PC-3 (cell line): ENCODE results near the gene SLC41A3. TPM values are rescaled to one million over a fixed set of nuclear protein-coding genes. Genes with fewer than 3 reads are reported as not detected.

Experiments
- ATAC-seq: fragments of 200-7000 bp; cut with Tn5 transposase; 2 replicates; pipeline ENCODE4 v1.9.1; 2020; ENCODE audit warnings: mild to moderate bottlenecking, moderate library complexity
- BruUV-seq: library from RNA; stranded (reverse); fragments of 400-500 nt; replicated peaks from 2 replicates; lab custom pipeline; 2021; lab: Mats Ljungman, UMichigan
- CTCF ChIA-PET: fragments of 300-600 bp; sonication (Branson Sonifier 250); formaldehyde crosslinking; loops from one replicate; lab custom pipeline; 2022; ENCODE audit warnings: antibody characterized with exemption; lab: Charles Lee
- POLR2A ChIA-PET: fragments of 300-600 bp; sonication (Branson Sonifier 250); formaldehyde crosslinking; loops from one replicate; lab custom pipeline; 2022; ENCODE audit warnings: antibody characterized with exemption; ENCODE audit not compliant: unreplicated experiment; lab: Charles Lee
- DNase-seq: peaks from one replicate; pipeline ENCODE4 v3.0.0-alpha.2; 2015
- H2AFZ ChIP-seq: fragments of 300-600 bp; sonication (generic); 2 replicates; pipeline ENCODE4 v1.6.0; 2016; ENCODE audit warnings: antibody characterized with exemption, low read length
- H3F3A ChIP-seq: fragments of 300-600 bp; sonication (generic); one replicate; pipeline ENCODE4 v1.6.0; 2017; ENCODE audit warnings: antibody characterized with exemption, low read length, control low read depth, mild to moderate bottlenecking; ENCODE audit not compliant: unreplicated experiment
- H3K27ac ChIP-seq: fragments of 300-600 bp; sonication (generic); 2 replicates; pipeline ENCODE4 v1.5.1; 2016; ENCODE audit warnings: mild to moderate bottlenecking, low read length
- H3K27me3 ChIP-seq: fragments of 300-600 bp; sonication (generic); 2 replicates; pipeline ENCODE4 v1.6.1; 2016; ENCODE audit warnings: low read length, mixed read lengths
- H3K36me3 ChIP-seq: fragments of 300-600 bp; sonication (generic); 2 replicates; pipeline ENCODE4 v1.6.1; 2016; ENCODE audit warnings: low read depth, mixed run types, low read length, mixed read lengths
- H3K4me1 ChIP-seq: fragments of 300-600 bp; sonication (generic); 2 replicates; pipeline ENCODE4 v1.5.1; 2016; ENCODE audit warnings: low read length; ENCODE audit not compliant: insufficient read depth
- H3K4me2 ChIP-seq: fragments of 300-600 bp; sonication (generic); 2 replicates; pipeline ENCODE4 v1.6.0; 2016; ENCODE audit warnings: low read length
- H3K4me3 ChIP-seq: fragments of 300-600 bp; sonication (generic); 2 replicates; pipeline ENCODE4 v1.5.1; 2016; ENCODE audit warnings: mild to moderate bottlenecking, low read length, mixed read lengths
- H3K79me2 ChIP-seq: fragments of 300-600 bp; sonication (generic); 2 replicates; pipeline ENCODE4 v1.6.1; 2017; ENCODE audit warnings: low read length, mixed read lengths
- H3K9ac ChIP-seq: fragments of 300-600 bp; sonication (generic); 2 replicates; pipeline ENCODE4 v1.6.0; 2016; ENCODE audit warnings: mild to moderate bottlenecking, low read length
- H3K9me2 ChIP-seq: fragments of 300-600 bp; sonication (generic); replicated peaks from 2 replicates; pipeline ENCODE4 v1.6.1; 2016; ENCODE audit warnings: mixed run types, low read length, mixed read lengths
- H3K9me3 ChIP-seq: fragments of 300-600 bp; sonication (generic); 2 replicates; pipeline ENCODE4 v1.6.1; 2016; ENCODE audit warnings: low read length, mixed read lengths
- H4K20me1 ChIP-seq: fragments of 300-600 bp; sonication (generic); 2 replicates; pipeline ENCODE4 v1.6.1; 2016; ENCODE audit warnings: low read length, mixed read lengths
- EZH2 ChIP-seq: fragments of 300-600 bp; sonication (generic); IDR thresholded peaks from one replicate; pipeline ENCODE4 v1.6.1; 2017; ENCODE audit warnings: antibody characterized with exemption, mild to moderate bottlenecking, low read length; ENCODE audit not compliant: unreplicated experiment
- EZH2phosphoT487 ChIP-seq: fragments of 300-600 bp; sonication (generic); IDR thresholded peaks from 2 replicates; pipeline ENCODE4 v1.6.1; 2018; ENCODE audit warnings: mild to moderate bottlenecking, antibody characterized with exemption, low read length, borderline replicate concordance
- intact Hi-C: fragments of 100-400 bp; cut with micrococcal nuclease; formaldehyde crosslinking; loops from 2 replicates; pipeline ENCODE4 v1.9.0; 2023
- total RNA-seq: library from RNA; depleted of rRNA; stranded (reverse); fragments of >200 nt; gene quantifications from 2 replicates; pipeline ENCODE4 v1.2.3, GENCODE V29; 2014
- TF ChIP-seq, protein P1 (sequence below): fragments of 300-600 bp; sonication (generic); conservative IDR thresholded peaks from 2 replicates; pipeline ENCODE4 v1.5.1; 2017; ENCODE audit warnings: antibody characterized with exemption, low read depth, mild to moderate bottlenecking, low read length

The SLC41A3 gene
- total RNA-seq, 1 experiment from 2014 or later, result 29.8 TPM

DNA sequence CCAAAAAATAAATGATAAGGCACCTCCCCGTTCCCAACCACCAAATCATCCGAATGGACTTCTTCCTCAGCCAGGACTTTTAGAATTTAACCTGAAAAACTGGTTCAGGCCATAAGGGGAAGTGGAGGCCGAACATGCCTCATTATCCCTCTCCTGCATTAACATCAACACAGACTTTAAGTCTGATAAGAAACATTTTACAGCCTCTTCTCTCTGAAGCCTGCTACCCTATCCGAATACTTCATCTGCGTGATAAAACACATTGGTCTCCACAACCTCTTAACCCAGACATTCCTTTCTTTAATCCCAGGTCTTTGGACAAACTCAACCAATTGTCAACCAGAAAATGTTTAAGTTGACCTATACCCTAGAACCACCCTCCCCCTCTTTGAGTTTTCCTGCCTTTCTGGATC is 850 bp upstream of the SLC41A3 start:
- H2AFZ ChIP-seq, result peak overlapping the region; percentile 74
- no TSS peak for BruUV-seq
- 0 out of 2 replicates have a peak overlapping the region, but pooled peaks have one; percentile 61 for H3K9ac ChIP-seq
- H3K4me3 ChIP-seq, result peak overlapping the region; percentile 73
- no peaks in the 10 kb centered on the region for H3K79me2 ChIP-seq
- no peaks in the 10 kb centered on the region for H3K27me3 ChIP-seq
- ATAC-seq, result no peak
- H3K9me2 ChIP-seq, result no peaks in the 10 kb centered on the region
- H3K27ac ChIP-seq, result no peak overlapping the region
- intact Hi-C loops, result loop anchor here (5.0 kb wide), 1 partner anchor 157 kb away; no protein-coding TSS in a partner anchor
- peak overlapping the region; percentile 96 for H3K4me2 ChIP-seq
- H3K36me3 ChIP-seq, result no peaks in the 10 kb centered on the region; the same call in 1 of the 2 replicates
- peaks cover 11% of the 10 kb centered on the region for H3K4me1 ChIP-seq
- no peak for DNase-seq
- H3F3A ChIP-seq, result no peaks in the 10 kb centered on the region
- no peaks in the 10 kb centered on the region for H4K20me1 ChIP-seq
- TF ChIP-seq EZH2phosphoT487, result no peak
- no peak for TF ChIP-seq EZH2
- TF ChIP-seq, protein P1, sequence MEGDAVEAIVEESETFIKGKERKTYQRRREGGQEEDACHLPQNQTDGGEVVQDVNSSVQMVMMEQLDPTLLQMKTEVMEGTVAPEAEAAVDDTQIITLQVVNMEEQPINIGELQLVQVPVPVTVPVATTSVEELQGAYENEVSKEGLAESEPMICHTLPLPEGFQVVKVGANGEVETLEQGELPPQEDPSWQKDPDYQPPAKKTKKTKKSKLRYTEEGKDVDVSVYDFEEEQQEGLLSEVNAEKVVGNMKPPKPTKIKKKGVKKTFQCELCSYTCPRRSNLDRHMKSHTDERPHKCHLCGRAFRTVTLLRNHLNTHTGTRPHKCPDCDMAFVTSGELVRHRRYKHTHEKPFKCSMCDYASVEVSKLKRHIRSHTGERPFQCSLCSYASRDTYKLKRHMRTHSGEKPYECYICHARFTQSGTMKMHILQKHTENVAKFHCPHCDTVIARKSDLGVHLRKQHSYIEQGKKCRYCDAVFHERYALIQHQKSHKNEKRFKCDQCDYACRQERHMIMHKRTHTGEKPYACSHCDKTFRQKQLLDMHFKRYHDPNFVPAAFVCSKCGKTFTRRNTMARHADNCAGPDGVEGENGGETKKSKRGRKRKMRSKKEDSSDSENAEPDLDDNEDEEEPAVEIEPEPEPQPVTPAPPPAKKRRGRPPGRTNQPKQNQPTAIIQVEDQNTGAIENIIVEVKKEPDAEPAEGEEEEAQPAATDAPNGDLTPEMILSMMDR, result no peak
- H3K9me3 ChIP-seq, result 0 out of 2 replicates have a peak, but pooled peaks cover 4% of the 10 kb centered on the region
- POLR2A ChIA-PET, result no interaction called here
- CTCF ChIA-PET, result no interaction called here

DNA sequence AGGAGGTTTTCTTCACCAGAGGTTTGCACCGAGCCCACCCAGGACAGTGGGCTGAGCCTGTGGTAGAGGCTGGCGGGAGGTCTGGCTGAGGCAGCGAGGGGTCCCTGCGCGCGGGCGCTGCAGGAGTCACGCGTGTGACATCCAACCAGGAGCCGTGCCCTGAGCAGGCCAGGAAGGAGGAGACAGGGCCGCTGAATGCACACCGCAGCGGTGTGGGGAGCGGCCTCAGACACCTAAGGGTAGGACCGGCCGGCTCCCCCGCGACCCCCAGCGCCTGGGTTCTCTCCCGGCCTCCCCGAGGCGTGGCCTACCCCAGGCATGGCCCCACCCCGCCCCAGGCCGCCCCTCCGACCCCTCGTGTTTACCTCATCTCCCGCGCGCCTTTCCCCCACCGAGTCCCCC is 412 bp downstream of the SLC41A3 start:
- ChIA-PET POLR2A (no interaction called here), CTCF (no interaction called here)
- Histone ChIP-seq H3K4me3 (peak overlapping the region; percentile 73), H3K79me2 (no peaks in the 10 kb centered on the region), H3K4me1 (peaks cover 11% of the 10 kb centered on the region), H3K9me2 (no peaks in the 10 kb centered on the region), H3K27ac (no peak overlapping the region), H2AFZ (peak overlapping the region; percentile 74), H3K36me3 (no peaks in the 10 kb centered on the region; the same call in 1 of the 2 replicates), H3K9ac (peak overlapping the region; percentile 61), H3K9me3 (0 out of 2 replicates have a peak, but pooled peaks cover 4% of the 10 kb centered on the region), H3K27me3 (no peaks in the 10 kb centered on the region), H3F3A (no peaks in the 10 kb centered on the region), H3K4me2 (peak overlapping the region; percentile 96), H4K20me1 (no peaks in the 10 kb centered on the region)
- DNase-seq, result peak; percentile 34
- intact Hi-C loops, result loop anchor here (5.0 kb wide), 1 partner anchor 156 kb away; no protein-coding TSS in a partner anchor
- ATAC-seq, result peak; percentile 53
- TF ChIP-seq, protein P1, result no peak
- no TSS peak for BruUV-seq

DNA sequence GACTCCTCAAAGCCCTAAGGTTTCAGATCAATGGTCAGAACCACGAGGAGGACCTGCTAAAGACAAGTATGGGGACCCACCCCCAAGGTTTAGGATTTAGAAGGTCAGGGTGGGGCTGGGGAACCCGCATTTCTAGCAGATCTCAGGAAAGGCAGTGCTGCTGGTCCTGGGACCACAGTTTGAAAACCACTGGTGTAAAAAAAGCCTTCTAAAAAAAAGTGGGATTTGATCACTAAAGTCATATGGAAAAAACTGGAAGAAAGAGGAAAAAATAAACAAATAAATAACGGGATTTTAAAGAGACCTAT is 832 bp downstream of the SLC41A3 start:
- ChIA-PET POLR2A (no interaction called here), CTCF (no interaction called here)
- Histone ChIP-seq H3K9ac (peak overlapping the region; percentile 61), H3K4me1 (peaks cover 11% of the 10 kb centered on the region), H3K27me3 (no peaks in the 10 kb centered on the region), H3K79me2 (no peaks in the 10 kb centered on the region), H4K20me1 (no peaks in the 10 kb centered on the region), H3K27ac (no peak overlapping the region), H3K9me2 (no peaks in the 10 kb centered on the region), H2AFZ (peak overlapping the region; percentile 74), H3F3A (no peaks in the 10 kb centered on the region), H3K9me3 (0 out of 2 replicates have a peak, but pooled peaks cover 2% of the 10 kb centered on the region), H3K36me3 (no peaks in the 10 kb centered on the region), H3K4me3 (peak overlapping the region; percentile 73), H3K4me2 (peak overlapping the region; percentile 96)
- no peak for DNase-seq
- TF ChIP-seq EZH2phosphoT487 (no peak), EZH2 (no peak)
- TF ChIP-seq, protein P1, result no peak
- BruUV-seq, result no TSS peak
- no peak for ATAC-seq
- intact Hi-C loops, result loop anchor here (5.0 kb wide), 1 partner anchor 156 kb away; no protein-coding TSS in a partner anchor
